Activated naive CD8-positive, alpha-beta T cell (primary cell): ENCODE results near the gene SS18L1.

ENCODE experiments used
- H3K27ac Mint-ChIP-seq: one replicate; pipeline ENCODE4 v1.8.0; 2021; ENCODE audit warnings: mixed read lengths
- H3K27me3 Mint-ChIP-seq: one replicate; pipeline ENCODE4 v1.8.0; 2021; ENCODE audit warnings: mixed read lengths
- H3K36me3 Mint-ChIP-seq: one replicate; pipeline ENCODE4 v1.8.0; 2021; ENCODE audit warnings: mixed read lengths
- H3K4me1 Mint-ChIP-seq: one replicate; pipeline ENCODE4 v1.8.0; 2021; ENCODE audit warnings: low read depth, mixed read lengths
- H3K4me3 Mint-ChIP-seq: one replicate; pipeline ENCODE4 v1.8.0; 2021; ENCODE audit warnings: mild to moderate bottlenecking, mixed read lengths
- H3K9me3 Mint-ChIP-seq: one replicate; pipeline ENCODE4 v1.8.0; 2021; ENCODE audit warnings: low read depth, mixed read lengths

SS18L1 gene

GRCh38 chr20:62151835-62152364, 8.3 kb downstream of the SS18L1 start:
- Mint-ChIP-seq H3K9me3 (peaks cover 3% of the 10 kb centered on the region), H3K4me1 (peaks cover 18% of the 10 kb centered on the region), H3K27ac (no peak overlapping the region), H3K4me3 (no peak overlapping the region), H3K36me3 (peaks cover 12% of the 10 kb centered on the region), H3K27me3 (no peaks in the 10 kb centered on the region)

DNA sequence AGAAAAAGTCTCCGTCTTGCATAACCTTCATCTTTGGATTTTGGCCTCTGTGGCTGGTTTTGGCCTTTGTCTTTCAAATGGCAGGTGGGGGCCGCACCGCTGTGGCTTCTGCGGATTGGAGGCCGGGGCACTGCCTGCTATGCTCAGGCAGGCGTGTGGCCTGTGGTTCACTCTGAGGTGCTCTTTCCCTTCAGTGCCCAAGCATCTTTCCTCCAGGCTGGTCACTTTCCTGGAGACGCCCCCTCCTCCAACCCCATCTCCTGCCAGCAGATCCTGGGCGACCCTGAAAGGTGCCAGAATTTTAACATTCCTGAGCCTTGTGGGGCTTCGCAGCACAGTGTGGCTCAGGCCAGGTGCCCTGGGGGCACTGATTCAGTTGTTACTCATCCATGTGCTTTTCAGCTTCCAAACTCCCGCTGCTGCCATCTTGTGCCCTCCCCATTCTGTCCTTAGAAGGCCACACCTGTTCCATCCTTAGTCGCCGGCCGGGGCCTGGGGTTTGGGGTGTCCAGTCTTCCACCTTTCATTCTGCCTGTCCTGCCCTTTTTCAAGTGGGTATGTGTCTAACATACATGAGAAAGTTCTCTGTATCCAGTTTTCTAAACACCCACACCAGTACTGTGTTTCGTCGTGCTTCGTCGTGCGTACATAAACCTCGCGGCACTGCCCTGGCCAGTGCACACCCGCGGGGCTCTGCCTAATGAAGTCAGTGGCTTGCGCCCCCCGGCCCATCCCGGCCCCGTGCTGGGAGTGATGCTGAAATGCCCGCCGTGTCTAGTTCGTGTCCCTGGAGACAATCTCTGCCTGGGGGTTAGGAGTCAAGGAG, 12.1 kb downstream of the SS18L1 start:
- H3K4me3 Mint-ChIP-seq, result no peak overlapping the region
- H3K27me3 Mint-ChIP-seq, result no peaks in the 10 kb centered on the region
- peaks cover 11% of the 10 kb centered on the region for H3K4me1 Mint-ChIP-seq
- no peak overlapping the region for H3K27ac Mint-ChIP-seq
- H3K9me3 Mint-ChIP-seq, result peaks cover 3% of the 10 kb centered on the region
- peaks cover 10% of the 10 kb centered on the region for H3K36me3 Mint-ChIP-seq

GRCh38 chr20:62156254-62156556, 12.6 kb downstream of the SS18L1 start:
- H3K4me3 Mint-ChIP-seq, result no peak overlapping the region
- H3K27ac Mint-ChIP-seq, result no peak overlapping the region
- peaks cover 3% of the 10 kb centered on the region for H3K9me3 Mint-ChIP-seq
- H3K4me1 Mint-ChIP-seq, result peaks cover 11% of the 10 kb centered on the region
- no peaks in the 10 kb centered on the region for H3K27me3 Mint-ChIP-seq
- H3K36me3 Mint-ChIP-seq, result peaks cover 10% of the 10 kb centered on the region

DNA sequence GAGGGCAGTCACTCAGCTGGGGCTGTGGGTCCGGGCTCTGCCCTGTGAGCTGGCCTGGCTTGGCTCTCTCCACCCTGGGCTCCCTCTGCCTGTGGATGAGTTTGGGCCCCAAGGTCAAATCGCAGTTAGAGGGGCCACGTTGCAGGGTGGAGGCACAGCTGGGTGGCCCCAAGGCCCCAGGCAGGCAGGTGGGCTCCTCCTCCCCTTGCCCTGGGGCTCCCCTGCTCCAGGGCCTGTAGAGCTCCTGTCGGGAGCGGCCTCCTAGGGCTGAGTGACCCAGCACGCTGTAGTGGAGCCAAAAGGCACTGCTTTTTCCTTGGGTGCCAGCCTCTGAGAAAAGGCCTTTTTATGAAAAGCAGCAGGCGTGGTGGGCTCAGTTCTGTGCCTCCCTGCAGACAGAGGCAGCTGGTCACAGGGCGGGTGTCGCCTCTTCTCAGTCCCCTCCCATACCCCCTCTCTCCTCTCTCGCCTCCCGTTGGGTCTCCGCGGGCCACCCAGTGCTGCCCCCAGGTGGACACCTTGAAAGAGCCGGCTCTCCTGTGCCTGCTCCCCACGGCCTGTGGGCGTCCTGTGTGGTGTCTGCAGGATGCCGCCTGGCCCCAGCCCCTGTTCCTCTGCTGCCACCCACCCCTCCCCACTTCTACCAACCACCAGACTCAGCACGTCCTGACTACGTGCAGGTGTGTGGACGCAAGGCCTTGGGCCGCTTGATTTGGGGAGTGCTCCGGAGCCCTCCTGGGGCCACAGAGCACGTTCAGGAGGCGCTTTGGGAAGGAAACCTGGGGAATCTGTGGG, 13.2 kb downstream of the SS18L1 start:
- peaks cover 10% of the 10 kb centered on the region for H3K36me3 Mint-ChIP-seq
- H3K9me3 Mint-ChIP-seq, result peaks cover 3% of the 10 kb centered on the region
- no peak overlapping the region for H3K4me3 Mint-ChIP-seq
- H3K27me3 Mint-ChIP-seq, result no peaks in the 10 kb centered on the region
- H3K27ac Mint-ChIP-seq, result no peak overlapping the region
- peaks cover 11% of the 10 kb centered on the region for H3K4me1 Mint-ChIP-seq

DNA sequence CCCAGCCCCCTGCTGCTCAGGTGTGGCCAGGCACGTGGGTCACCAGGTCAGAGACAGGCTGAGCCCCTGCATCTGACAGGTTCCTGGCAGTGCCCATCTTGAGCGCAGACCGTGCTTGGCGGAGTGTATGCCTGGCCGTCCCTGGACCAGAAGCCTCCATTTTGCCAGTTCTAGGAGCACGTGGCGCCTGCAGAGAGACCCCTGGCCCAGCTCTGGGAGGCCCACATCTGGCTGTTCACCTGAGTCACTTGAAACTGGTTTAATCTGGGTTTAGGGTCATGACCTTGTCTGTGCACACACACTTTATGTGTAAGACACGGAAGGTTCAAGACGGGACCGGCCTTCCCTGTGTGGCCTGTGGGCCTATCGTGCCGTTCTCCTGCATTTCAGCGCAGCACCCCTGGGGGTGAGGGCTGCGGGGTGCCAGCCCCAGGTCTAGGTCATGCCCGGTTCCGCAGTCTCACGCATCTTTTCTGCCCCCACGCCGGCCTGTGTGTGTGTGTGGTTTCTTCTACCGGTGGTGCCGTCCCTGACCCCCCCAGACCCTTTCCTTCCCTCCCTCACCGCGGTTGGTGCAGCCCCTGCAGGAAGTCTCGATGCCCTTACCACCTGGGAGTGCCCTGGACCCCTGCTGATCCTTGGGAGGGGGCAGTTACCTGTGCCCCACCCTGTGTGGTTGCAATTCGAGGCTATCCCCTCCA, 14.0 kb downstream of the SS18L1 start:
- peaks cover 10% of the 10 kb centered on the region for H3K36me3 Mint-ChIP-seq
- H3K27ac Mint-ChIP-seq, result no peak overlapping the region
- no peak overlapping the region for H3K4me3 Mint-ChIP-seq
- H3K9me3 Mint-ChIP-seq, result peaks cover 3% of the 10 kb centered on the region
- H3K4me1 Mint-ChIP-seq, result peaks cover 9% of the 10 kb centered on the region
- H3K27me3 Mint-ChIP-seq, result no peaks in the 10 kb centered on the region

DNA sequence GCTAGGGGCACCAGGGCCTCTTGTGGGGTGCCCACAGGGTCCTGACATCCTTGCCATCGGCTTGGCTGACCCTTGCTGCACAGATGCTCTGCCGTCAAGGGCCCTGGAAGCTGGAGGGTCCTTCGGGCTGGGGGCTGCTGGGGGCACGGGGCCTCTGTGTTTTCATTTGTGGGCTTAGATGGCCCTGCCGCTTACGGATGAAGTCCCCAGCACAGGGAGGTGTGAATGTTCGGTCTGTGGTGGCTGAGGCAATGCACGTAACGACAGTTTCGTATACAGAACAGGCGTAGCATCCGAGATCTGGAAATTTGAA, 14.5 kb downstream of the SS18L1 start:
- Mint-ChIP-seq H3K4me3 (no peak overlapping the region), H3K4me1 (peaks cover 9% of the 10 kb centered on the region), H3K9me3 (no peaks in the 10 kb centered on the region), H3K36me3 (peaks cover 7% of the 10 kb centered on the region), H3K27me3 (no peaks in the 10 kb centered on the region), H3K27ac (no peak overlapping the region)

DNA sequence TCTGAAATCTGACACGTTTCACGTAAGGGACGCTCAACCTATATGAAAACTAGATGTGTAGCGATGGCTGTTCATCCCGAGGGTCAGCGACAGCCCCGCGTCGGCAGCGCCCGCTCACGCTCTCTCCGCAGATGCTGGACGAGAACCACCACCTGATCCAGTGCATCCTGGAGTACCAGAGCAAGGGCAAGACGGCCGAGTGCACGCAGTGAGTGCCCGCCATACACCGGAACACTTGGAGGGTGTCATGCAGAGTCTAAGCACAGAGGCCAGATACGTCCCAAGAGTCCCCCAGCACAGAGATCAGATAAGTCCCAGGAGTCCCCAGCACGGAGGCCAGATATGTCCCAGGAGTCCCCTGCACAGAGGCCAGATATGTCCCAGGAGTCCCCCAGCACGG, 15.0 kb downstream of the SS18L1 start:
- peaks cover 3% of the 10 kb centered on the region for H3K36me3 Mint-ChIP-seq
- H3K27ac Mint-ChIP-seq, result no peak overlapping the region

DNA sequence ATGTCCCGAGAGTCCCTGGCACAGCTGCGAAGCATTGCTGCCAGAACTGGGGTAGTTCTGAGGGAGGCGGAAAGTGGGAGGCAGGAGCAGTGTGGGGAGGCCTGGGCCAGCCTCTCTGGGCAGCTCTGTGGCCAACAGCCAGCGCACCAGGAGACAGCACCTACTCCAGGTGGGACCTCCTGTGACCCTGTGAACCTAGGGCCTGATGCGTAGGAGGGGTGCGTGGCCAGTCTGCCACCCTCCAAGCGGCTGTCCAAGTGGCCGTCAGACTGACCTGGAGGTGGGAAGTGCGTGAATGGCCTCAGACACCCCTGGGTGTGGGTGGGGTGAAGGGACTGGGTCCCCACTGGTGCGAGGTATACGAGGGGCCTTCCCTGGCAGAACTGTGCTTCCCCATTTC, 15.5 kb downstream of the SS18L1 start:
- Mint-ChIP-seq H3K36me3 (peaks cover under 1% of the 10 kb centered on the region), H3K9me3 (no peaks in the 10 kb centered on the region), H3K4me3 (no peak overlapping the region), H3K27me3 (no peaks in the 10 kb centered on the region), H3K4me1 (peaks cover 9% of the 10 kb centered on the region), H3K27ac (no peak overlapping the region)

More for the DNA sequence above, 15.0 kb downstream of the SS18L1 start:
- Mint-ChIP-seq H3K4me1 (peaks cover 9% of the 10 kb centered on the region), H3K4me3 (no peak overlapping the region), H3K9me3 (no peaks in the 10 kb centered on the region), H3K27me3 (no peaks in the 10 kb centered on the region)

- peaks cover 9% of the 10 kb centered on the region for H3K4me1 Mint-ChIP-seq
- no peaks in the 10 kb centered on the region for H3K36me3 Mint-ChIP-seq
- H3K27ac Mint-ChIP-seq, result no peak overlapping the region
- H3K27me3 Mint-ChIP-seq, result no peaks in the 10 kb centered on the region
- H3K4me3 Mint-ChIP-seq, result no peak overlapping the region
- no peaks in the 10 kb centered on the region for H3K9me3 Mint-ChIP-seq
Observed at GRCh38 chr20:62159839-62160238, 16.3 kb downstream of the SS18L1 start.

GRCh38 chr20:62160253-62160652, 16.7 kb downstream of the SS18L1 start:
- H3K9me3 Mint-ChIP-seq, result no peaks in the 10 kb centered on the region
- no peaks in the 10 kb centered on the region for H3K36me3 Mint-ChIP-seq
- H3K27ac Mint-ChIP-seq, result no peak overlapping the region
- H3K4me1 Mint-ChIP-seq, result peaks cover 9% of the 10 kb centered on the region
- H3K27me3 Mint-ChIP-seq, result no peaks in the 10 kb centered on the region
- H3K4me3 Mint-ChIP-seq, result no peak overlapping the region

GRCh38 chr20:62160876-62161275, 17.3 kb downstream of the SS18L1 start:
- Mint-ChIP-seq H3K27me3 (no peaks in the 10 kb centered on the region), H3K4me3 (no peak overlapping the region), H3K36me3 (no peaks in the 10 kb centered on the region), H3K27ac (no peak overlapping the region), H3K4me1 (peaks cover 9% of the 10 kb centered on the region), H3K9me3 (no peaks in the 10 kb centered on the region)

DNA sequence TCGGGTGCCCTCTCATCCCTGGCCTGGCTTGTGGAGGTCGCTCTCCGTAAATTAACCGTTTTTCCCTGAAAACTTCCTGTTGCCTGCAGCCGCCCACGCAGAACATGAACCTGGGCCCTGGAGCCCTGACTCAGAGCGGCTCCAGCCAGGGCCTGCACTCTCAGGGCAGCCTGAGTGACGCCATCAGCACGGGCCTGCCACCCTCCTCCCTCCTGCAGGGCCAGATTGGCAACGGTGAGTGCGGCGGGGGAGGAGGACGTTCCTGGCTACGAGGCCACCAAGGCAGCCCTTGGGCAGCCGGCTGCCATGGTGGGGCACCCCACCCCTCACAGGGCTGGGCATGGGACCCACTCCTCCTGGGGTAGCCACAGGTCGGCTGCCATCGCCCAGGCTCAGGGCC, 17.8 kb downstream of the SS18L1 start:
- no peak overlapping the region for H3K4me3 Mint-ChIP-seq
- no peak overlapping the region for H3K27ac Mint-ChIP-seq
- H3K4me1 Mint-ChIP-seq, result peaks cover 9% of the 10 kb centered on the region
- H3K27me3 Mint-ChIP-seq, result no peaks in the 10 kb centered on the region
- H3K36me3 Mint-ChIP-seq, result no peaks in the 10 kb centered on the region
- no peaks in the 10 kb centered on the region for H3K9me3 Mint-ChIP-seq

- Mint-ChIP-seq H3K9me3 (no peaks in the 10 kb centered on the region), H3K27ac (no peak overlapping the region), H3K4me1 (peaks cover 9% of the 10 kb centered on the region), H3K27me3 (no peaks in the 10 kb centered on the region), H3K4me3 (no peak overlapping the region), H3K36me3 (no peaks in the 10 kb centered on the region)
Observed at GRCh38 chr20:62162765-62163484, 19.4 kb downstream of the SS18L1 start.

DNA sequence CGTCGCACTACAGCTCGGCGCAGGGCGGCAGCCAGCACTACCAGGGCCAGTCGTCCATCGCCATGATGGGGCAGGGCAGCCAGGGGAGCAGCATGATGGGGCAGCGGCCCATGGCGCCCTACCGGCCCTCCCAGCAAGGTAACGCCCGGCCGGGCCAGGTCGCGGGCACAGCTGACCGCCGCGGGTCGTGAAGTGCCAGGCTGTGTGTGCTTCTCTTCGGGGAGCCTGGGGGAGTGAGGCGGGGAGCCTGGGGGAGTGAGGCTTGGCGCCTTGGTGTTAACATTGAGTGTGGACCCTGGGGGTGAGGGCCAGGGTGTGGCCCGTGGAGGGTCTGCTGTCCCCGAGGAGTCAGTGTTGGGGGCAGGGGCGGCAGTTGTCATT, 19.9 kb downstream of the SS18L1 start:
- Mint-ChIP-seq H3K4me1 (peaks cover 9% of the 10 kb centered on the region), H3K9me3 (no peaks in the 10 kb centered on the region), H3K27ac (no peak overlapping the region), H3K27me3 (no peaks in the 10 kb centered on the region), H3K4me3 (no peak overlapping the region), H3K36me3 (no peaks in the 10 kb centered on the region)
